ENCODE results near the gene CRX.
"Not testable (repeated sequence)": the region's sequence is repeated elsewhere in the genome, so short reads cannot be mapped to it uniquely, and the experiment has no call there.

The CRX gene

DNA sequence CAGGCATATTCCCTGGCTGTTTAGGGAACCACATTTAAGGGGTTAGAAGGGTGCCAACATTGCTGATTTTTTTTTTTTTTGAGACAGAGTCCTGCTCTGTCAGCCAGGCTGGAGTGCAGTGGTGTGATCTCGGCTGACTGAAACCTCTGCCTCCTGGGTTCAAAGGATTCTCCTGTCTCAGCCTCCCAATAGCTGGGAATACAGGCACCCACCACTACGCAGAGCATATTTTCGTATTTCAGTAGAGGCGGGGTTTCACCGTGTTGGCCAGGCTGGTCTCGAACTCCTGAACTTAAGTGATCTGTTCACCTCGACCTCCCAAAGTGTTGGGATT, 7.8 kb upstream of the CRX start:
- no peak for TF ChIP-seq CTCF (IDR thresholded peaks at IDR 0.05; ENCODE audit: low read depth, low read length, missing control alignments)
- no peaks in the 10 kb centered on the region for H3K36me3 ChIP-seq (replicated peaks)
- no peak for DNase-seq
- H3K27me3 ChIP-seq (replicated peaks), result no peaks in the 10 kb centered on the region
- no peak overlapping the region for H3K4me3 ChIP-seq (ENCODE audit: low read depth, low read length)
- in situ Hi-C loops (cut with HindIII; ENCODE audit: low pct_ligation_motif_present, low sequenced_read_pairs), result no loop called here
- no peak overlapping the region for H3K27ac ChIP-seq

DNA sequence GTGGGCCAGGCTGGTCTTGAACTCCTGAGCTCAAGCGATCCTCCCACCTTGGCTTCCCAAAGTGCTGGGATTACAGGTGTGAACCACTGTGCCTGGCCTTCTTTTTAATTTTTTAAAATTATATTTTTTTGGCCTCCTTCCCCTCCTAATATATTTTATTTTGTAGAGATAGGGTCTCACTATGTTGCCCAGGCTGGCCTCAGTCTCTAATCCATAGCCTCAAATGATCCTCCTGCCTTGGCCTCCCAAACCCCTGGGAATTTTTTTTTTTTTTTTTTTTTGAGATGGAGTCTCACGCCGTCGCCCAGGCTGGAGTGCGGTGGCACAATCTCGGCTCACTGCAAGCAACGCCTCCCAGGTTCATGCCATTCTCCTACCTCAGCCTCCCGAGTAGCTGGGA, 5.5 kb upstream of the CRX start:
- in situ Hi-C loops (cut with HindIII; ENCODE audit: low pct_ligation_motif_present, low sequenced_read_pairs); H3K4me3 ChIP-seq (ENCODE audit: low read depth, low read length); H3K27ac ChIP-seq; DNase-seq; H3K36me3 ChIP-seq (replicated peaks): not testable (repeated sequence)
- peaks cover 12% of the 10 kb centered on the region for H3K27me3 ChIP-seq (replicated peaks)

DNA sequence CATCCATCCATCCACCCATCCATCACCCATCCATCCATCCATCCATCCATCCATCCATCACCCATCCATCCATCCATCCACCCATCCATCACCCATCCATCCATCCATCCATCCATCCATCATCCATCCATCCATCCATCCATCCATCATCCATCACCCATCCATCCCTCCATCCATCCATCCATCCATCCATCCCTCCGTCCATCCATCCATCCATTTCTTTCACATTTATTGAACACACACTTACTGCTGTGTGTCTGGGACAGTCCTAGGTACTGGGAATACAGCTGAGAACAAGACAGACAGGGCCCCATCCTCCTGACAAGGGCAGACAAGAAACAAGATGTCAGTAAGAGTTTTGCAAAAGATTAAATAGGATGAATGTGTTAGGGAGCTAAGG, 3.5 kb upstream of the CRX start:
- H3K36me3 ChIP-seq (replicated peaks); H3K4me3 ChIP-seq (ENCODE audit: low read depth, low read length); H3K27ac ChIP-seq; in situ Hi-C loops (cut with HindIII; ENCODE audit: low pct_ligation_motif_present, low sequenced_read_pairs); DNase-seq: not testable (repeated sequence)
- peaks cover 12% of the 10 kb centered on the region for H3K27me3 ChIP-seq (replicated peaks)

DNA sequence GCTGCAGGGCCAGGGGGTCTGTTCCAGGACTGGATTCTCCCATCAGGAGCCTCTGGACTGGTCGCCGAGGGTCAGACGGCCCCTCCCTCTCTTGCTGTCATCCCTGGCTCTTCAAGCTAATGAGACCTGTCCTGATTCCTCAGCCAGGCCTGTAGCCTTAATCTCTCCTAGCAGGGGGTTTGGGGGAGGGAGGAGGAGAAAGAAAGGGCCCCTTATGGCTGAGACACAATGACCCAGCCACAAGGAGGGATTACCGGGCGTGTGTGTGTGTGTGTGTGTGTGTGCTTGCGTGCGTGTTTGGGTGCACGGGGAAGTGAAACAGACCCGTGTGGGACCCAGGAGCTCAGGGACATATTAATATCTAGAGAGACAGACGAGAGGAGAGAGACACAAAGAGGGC, 1.9 kb upstream of the CRX start:
- in situ Hi-C loops (cut with HindIII; ENCODE audit: low pct_ligation_motif_present, low sequenced_read_pairs), result no loop called here
- no peak for TF ChIP-seq CTCF (IDR thresholded peaks at IDR 0.05; ENCODE audit: low read depth, low read length, missing control alignments)
- Histone ChIP-seq H3K4me3 (ENCODE audit: low read depth, low read length) (no peak overlapping the region), H3K36me3 (replicated peaks) (no peaks in the 10 kb centered on the region), H3K27me3 (replicated peaks) (peaks cover 12% of the 10 kb centered on the region), H3K27ac (no peak overlapping the region)
- no peak for DNase-seq

DNA sequence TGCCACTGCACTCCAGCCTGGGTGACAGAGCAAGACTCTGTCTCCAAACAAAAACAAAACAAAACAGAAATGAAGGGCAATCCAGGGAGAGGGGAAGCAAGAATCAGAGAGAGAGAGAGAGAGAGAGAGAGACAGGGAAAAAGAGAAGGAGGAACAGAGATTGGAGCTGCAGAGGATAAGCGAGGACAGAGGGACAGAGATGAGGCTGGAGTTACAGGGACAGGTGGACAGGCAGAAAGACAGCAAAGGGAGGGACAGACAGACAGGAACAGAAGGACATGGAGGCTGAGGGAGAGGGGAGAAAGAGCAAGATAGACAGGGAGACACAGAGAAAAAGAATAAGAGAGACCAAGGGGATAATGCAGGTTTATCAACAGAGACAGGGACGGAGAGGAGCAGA, 1.3 kb upstream of the CRX start:
- no peaks in the 10 kb centered on the region for H3K36me3 ChIP-seq (replicated peaks)
- in situ Hi-C loops (cut with HindIII; ENCODE audit: low pct_ligation_motif_present, low sequenced_read_pairs), result no loop called here
- H3K27me3 ChIP-seq (replicated peaks), result peaks cover 12% of the 10 kb centered on the region
- no peak for TF ChIP-seq CTCF (IDR thresholded peaks at IDR 0.05; ENCODE audit: low read depth, low read length, missing control alignments)
- H3K4me3 ChIP-seq (ENCODE audit: low read depth, low read length), result no peak overlapping the region
- no peak for DNase-seq
- no peak overlapping the region for H3K27ac ChIP-seq

- no peak for TF ChIP-seq CTCF (IDR thresholded peaks at IDR 0.05; ENCODE audit: low read depth, low read length, missing control alignments)
- Histone ChIP-seq H3K27me3 (replicated peaks) (peaks cover 10% of the 10 kb centered on the region), H3K36me3 (replicated peaks) (no peaks in the 10 kb centered on the region), H3K27ac (no peak overlapping the region), H3K4me3 (ENCODE audit: low read depth, low read length) (no peak overlapping the region)
- in situ Hi-C loops (cut with HindIII; ENCODE audit: low pct_ligation_motif_present, low sequenced_read_pairs), result no loop called here
- no peak for DNase-seq
Observed at GRCh38 chr19:47824396-47824795, 2.7 kb downstream of the CRX start.

DNA sequence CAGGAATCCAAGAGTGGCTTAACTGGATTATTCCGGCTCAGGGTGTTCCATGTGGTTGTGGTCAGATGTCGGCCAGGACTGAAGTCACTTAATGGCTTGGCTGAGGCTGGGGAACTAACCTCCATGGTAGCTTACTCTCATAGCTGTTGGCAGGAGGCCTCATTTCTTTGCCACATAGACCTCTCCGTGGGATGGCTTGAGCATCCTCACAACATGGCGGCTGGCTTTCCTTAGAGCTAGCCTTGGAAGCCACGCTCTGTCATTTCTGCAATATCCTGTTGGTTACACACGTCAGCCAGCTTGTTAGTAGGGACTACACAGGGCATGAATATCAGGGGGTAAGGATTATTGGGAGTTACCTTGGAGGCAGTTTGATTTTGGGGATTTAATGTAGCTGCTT, 5.1 kb downstream of the CRX start:
- H3K27me3 ChIP-seq (replicated peaks), result no peaks in the 10 kb centered on the region
- no peaks in the 10 kb centered on the region for H3K36me3 ChIP-seq (replicated peaks)
- no peak for DNase-seq
- no peak overlapping the region for H3K27ac ChIP-seq
- in situ Hi-C loops (cut with HindIII; ENCODE audit: low pct_ligation_motif_present, low sequenced_read_pairs), result no loop called here
- H3K4me3 ChIP-seq (ENCODE audit: low read depth, low read length), result no peak overlapping the region
- TF ChIP-seq CTCF (IDR thresholded peaks at IDR 0.05; ENCODE audit: low read depth, low read length, missing control alignments), result no peak

Measured in brain microvascular endothelial cell (primary cell).